Measurements from ENCODE around the gene MICALL2. TPM values are rescaled to one million over a fixed set of nuclear protein-coding genes. Genes with fewer than 3 reads are reported as not detected.

MICALL2 gene
- total RNA-seq (10 to 100 TPM; 10.0 to 16.3 TPM), polyA plus RNA-seq (1 to 10 TPM; 2.9 to 5.2 TPM)

- H3K4me1 ChIP-seq (ENCODE audit: control insufficient read depth in 4 of 4, insufficient read depth in 4 of 4, low read length in 3 of 4): peaks cover 4 to 55% (median 38%) of the 10 kb centered on the region in 4 donors
- WGBS: 2% methylated on average over 69 of the region's 69 CpGs
- no peaks in the 10 kb centered on the region for H3K27me3 ChIP-seq (ENCODE audit: control insufficient read depth in 4 of 4, insufficient read depth in 4 of 4, low read length in 3 of 4)
- H3K9ac ChIP-seq (ENCODE audit: low read depth in 1 of 2, low read length in 2 of 2): peak within 1 kb of the TSS; percentile 48 to 77
- DNase-seq (ENCODE audit: low spot score): peak; percentile 67
- no peaks in the 10 kb centered on the region for H3K36me3 ChIP-seq (ENCODE audit: control insufficient read depth in 4 of 4, insufficient read depth in 3 of 4, low read depth in 1 of 4, low read length in 3 of 4)
- H3K27ac ChIP-seq (ENCODE audit: low read depth in 1 of 2, low read length in 2 of 2): peak within 1 kb of the TSS; percentile 87 to 92
- no peaks in the 10 kb centered on the region for H3K9me3 ChIP-seq (ENCODE audit: control insufficient read depth in 4 of 4, low read length in 3 of 4)
- peak within 1 kb of the TSS; percentile 75 to 85 (median 78) for H3K4me3 ChIP-seq (ENCODE audit: low read depth in 1 of 3, low read length in 3 of 3)
- no peak for TF ChIP-seq RAD21 (IDR thresholded peaks at IDR 0.05)
- no peak for TF ChIP-seq REST (IDR thresholded peaks at IDR 0.05)
- peak in 1 of 2 donors; percentile 37 for TF ChIP-seq JUND (IDR thresholded peaks at IDR 0.05)
- no peak for TF ChIP-seq GABPA (IDR thresholded peaks at IDR 0.05 in 1 of 2, conservative IDR thresholded peaks at IDR 0.05 in 1 of 2)
- TF ChIP-seq HNF4A (conservative IDR thresholded peaks at IDR 0.05): no peak
Observed at GRCh38 chr7:1458683-1459511, at the start of gene MICALL2. Gene MICALL2 (minus strand): TSS chr7:1459470. CDS start chr7:1459326, 144 bp downstream.

GRCh38 chr7:1508277-1508758, 49.0 kb upstream of the MICALL2 start:
- Histone ChIP-seq H3K27me3 (ENCODE audit: control insufficient read depth in 4 of 4, insufficient read depth in 4 of 4, low read length in 3 of 4) (no peaks in the 10 kb centered on the region), H3K9me3 (ENCODE audit: control insufficient read depth in 4 of 4, low read length in 3 of 4) (no peaks in the 10 kb centered on the region), H3K9ac (ENCODE audit: low read depth in 1 of 2, low read length in 2 of 2) (no peak overlapping the region), H3K36me3 (ENCODE audit: control insufficient read depth in 4 of 4, insufficient read depth in 3 of 4, low read depth in 1 of 4, low read length in 3 of 4) (no peaks in the 10 kb centered on the region), H3K4me3 (ENCODE audit: low read depth in 1 of 3, low read length in 3 of 3) (no peak overlapping the region), H3K27ac (ENCODE audit: low read depth in 1 of 2, low read length in 2 of 2) (no peak overlapping the region), H3K4me1 (ENCODE audit: control insufficient read depth in 4 of 4, insufficient read depth in 4 of 4, low read length in 3 of 4) (peaks cover 3 to 10% (median 8%) of the 10 kb centered on the region in 4 donors)
- no peak for DNase-seq (ENCODE audit: low spot score)
- WGBS: 78% methylated on average over 10 of the region's 10 CpGs
- TF ChIP-seq NR2F2 (IDR thresholded peaks at IDR 0.05): no peak
- no peak for TF ChIP-seq CTCF (IDR thresholded peaks at IDR 0.05; ENCODE audit: low read depth, low read length, missing input control)
- no peak for TF ChIP-seq MAX (IDR thresholded peaks at IDR 0.05)
- TF ChIP-seq GABPA (IDR thresholded peaks at IDR 0.05 in 1 of 2, conservative IDR thresholded peaks at IDR 0.05 in 1 of 2): no peak
- no peak for TF ChIP-seq SP1 (IDR thresholded peaks at IDR 0.05)
- TF ChIP-seq REST (IDR thresholded peaks at IDR 0.05): no peak
- TF ChIP-seq HNF4G (IDR thresholded peaks at IDR 0.05): no peak
- no peak for TF ChIP-seq FOXA1 (IDR thresholded peaks at IDR 0.05)
- no peak for TF ChIP-seq EGR1 (IDR thresholded peaks at IDR 0.05; ENCODE audit: low read depth in 2 of 2)
- TF ChIP-seq YY1 (IDR thresholded peaks at IDR 0.05): no peak
- TF ChIP-seq ATF3 (IDR thresholded peaks at IDR 0.05): no peak
- no peak for TF ChIP-seq TAF1 (conservative IDR thresholded peaks at IDR 0.05)
- TF ChIP-seq RAD21 (IDR thresholded peaks at IDR 0.05): no peak
- no peak for TF ChIP-seq FOXA2 (IDR thresholded peaks at IDR 0.05)
- TF ChIP-seq RXRA (IDR thresholded peaks at IDR 0.05): no peak
- no peak for TF ChIP-seq JUND (IDR thresholded peaks at IDR 0.05)
- no peak for TF ChIP-seq HNF4A (conservative IDR thresholded peaks at IDR 0.05)
- TF ChIP-seq ZBTB33 (IDR thresholded peaks at IDR 0.05): no peak

Measured in liver (tissue), 9 donors.